ENCODE results near the gene CAPZB.

- TF ChIP-seq EZH2 (IDR thresholded peaks at IDR 0.05; ENCODE audit: borderline replicate concordance, insufficient read depth, low read length, poor library complexity, severe bottlenecking) = no peak
- no peak for TF ChIP-seq CTCF (IDR thresholded peaks at IDR 0.05; ENCODE audit: poor library complexity, severe bottlenecking)
- no peak for TF ChIP-seq EP300 (conservative IDR thresholded peaks at IDR 0.05; ENCODE audit: poor library complexity, severe bottlenecking)
- no peak for TF ChIP-seq POLR2AphosphoS5 (IDR thresholded peaks at IDR 0.05)
- TF ChIP-seq REST (IDR thresholded peaks at IDR 0.05; ENCODE audit: borderline replicate concordance) = no peak
- TF ChIP-seq RAD21 (conservative IDR thresholded peaks at IDR 0.05) = no peak
- TF ChIP-seq TAF1 (IDR thresholded peaks at IDR 0.05; ENCODE audit: low read depth) = no peak
- TF ChIP-seq SMC3 (conservative IDR thresholded peaks at IDR 0.05; ENCODE audit: poor library complexity) = no peak
- no peak for TF ChIP-seq MXI1 (conservative IDR thresholded peaks at IDR 0.05; ENCODE audit: poor library complexity, severe bottlenecking)
Measured at GRCh38 chr1:19330449-19331135, 154.7 kb downstream of the CAPZB start.
